Testis (tissue), 3 donors: ENCODE measurements around the gene ZNF70. TPM values are rescaled to one million over a fixed set of nuclear protein-coding genes. Genes with fewer than 3 reads are reported as not detected.
A peak's percentile ranks its signal among the peaks of the same experiment; 100 is the strongest.

Experiments used
- DNase-seq: peaks from one replicate; pipeline ENCODE4 v3.0.0-alpha.2; 2019
- H3K27ac ChIP-seq, 2 donors: fragments of 200-600 bp; sonication (generic); one replicate each; pipeline ENCODE4 v1.5.1; 2019
- H3K27me3 ChIP-seq: fragments of 200-600 bp; sonication (generic); one replicate; pipeline ENCODE4 v1.5.1; 2019
- H3K36me3 ChIP-seq: fragments of 200-600 bp; sonication (generic); one replicate; pipeline ENCODE4 v1.5.1; 2017; ENCODE audit warnings: low read depth; ENCODE audit errors: missing control alignments
- H3K4me1 ChIP-seq: fragments of 200-600 bp; sonication (generic); one replicate; pipeline ENCODE4 v1.5.1; 2019
- H3K4me3 ChIP-seq, 2 donors: fragments of 200-600 bp; sonication (generic); one replicate each; pipeline ENCODE4 v1.5.1; 2017 to 2019
- H3K9me3 ChIP-seq: fragments of 200-600 bp; sonication (generic); one replicate; pipeline ENCODE4 v1.5.1; 2017
- POLR2A ChIP-seq: fragments of 450-650 bp; IDR thresholded peaks from one replicate; pipeline ENCODE4 v1.6.1; 2017; ENCODE audit warnings: antibody characterized with exemption, mild to moderate bottlenecking, moderate library complexity
- WGBS, 2 donors: methylation state at CpG; one replicate each; pipeline ENCODE4 v1.1.5; 2018; 5-methylcytosine and 5-hydroxymethylcytosine counted together
- intact Hi-C: fragments of 100-400 bp; cut with DNase I; formaldehyde crosslinking; loops from one replicate; pipeline ENCODE4 v1.15.1; 2023; ENCODE audit warnings: low total_unique reads
- polyA plus RNA-seq: library from polyadenylated mRNA; stranded (reverse); fragments of 350-450 nt; fragmentation: Illumina TruSeq; extraction: RNeasy Lipid Tissue Mini Kit (QIAGEN cat#74804); gene quantifications from one replicate; pipeline ENCODE4 v1.2.3, GENCODE V29; 2014; ENCODE audit warnings: low read depth, low replicate concordance; ENCODE audit not compliant: insufficient read depth
- total RNA-seq, 2 donors: library from RNA; depleted of rRNA; stranded (reverse); fragments of >200 nt; gene quantifications; one replicate each; pipeline ENCODE4 v1.2.3, GENCODE V29; 2016
- TF ChIP-seq, protein P1 (sequence below), 3 experiments: fragments of 450-650 bp in 2 of 3; fragments of 200-600 bp in 1 of 3; sonication (generic) in 1 of 3; IDR thresholded peaks; one replicate each; pipeline ENCODE4 v1.5.1; 2016 to 2019; ENCODE audit warnings: antibody characterized with exemption in 3 of 3, mild to moderate bottlenecking in 2 of 3, moderate library complexity in 1 of 3

ZNF70 gene
- total and polyA plus RNA-seq, 3 donors from 2014 or later, result 2.9 to 8.7 (median 7.2) TPM

DNA sequence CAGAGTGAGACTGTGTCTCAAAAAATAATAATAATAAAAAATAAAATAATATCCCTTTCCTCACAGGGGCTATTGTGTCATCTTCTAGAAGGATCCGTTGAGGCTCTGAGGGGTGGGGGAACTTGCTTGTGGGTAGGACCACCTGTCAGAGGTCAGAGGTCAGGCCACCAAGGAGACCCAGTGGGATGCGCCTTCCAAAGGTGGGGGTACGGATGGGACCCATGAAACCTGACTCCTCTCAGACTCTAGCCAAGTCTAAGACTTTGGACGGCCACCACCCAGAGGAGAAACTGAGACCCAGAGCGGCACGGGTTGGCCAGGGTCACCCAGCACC is 21.4 kb upstream of the ZNF70 start:
- WGBS, 2 donors, result 15 to 21% methylated on average over 4 to 5 of the region's 6 CpGs
- Histone ChIP-seq H3K27me3 (no peaks in the 10 kb centered on the region), H3K4me3 (peak overlapping the region in 1 of 2 donors; percentile 51), H3K9me3 (no peaks in the 10 kb centered on the region), H3K4me1 (peaks cover 6% of the 10 kb centered on the region), H3K36me3 (no peaks in the 10 kb centered on the region), H3K27ac (no peak overlapping the region)
- DNase-seq, result no peak
- TF ChIP-seq, protein P1, sequence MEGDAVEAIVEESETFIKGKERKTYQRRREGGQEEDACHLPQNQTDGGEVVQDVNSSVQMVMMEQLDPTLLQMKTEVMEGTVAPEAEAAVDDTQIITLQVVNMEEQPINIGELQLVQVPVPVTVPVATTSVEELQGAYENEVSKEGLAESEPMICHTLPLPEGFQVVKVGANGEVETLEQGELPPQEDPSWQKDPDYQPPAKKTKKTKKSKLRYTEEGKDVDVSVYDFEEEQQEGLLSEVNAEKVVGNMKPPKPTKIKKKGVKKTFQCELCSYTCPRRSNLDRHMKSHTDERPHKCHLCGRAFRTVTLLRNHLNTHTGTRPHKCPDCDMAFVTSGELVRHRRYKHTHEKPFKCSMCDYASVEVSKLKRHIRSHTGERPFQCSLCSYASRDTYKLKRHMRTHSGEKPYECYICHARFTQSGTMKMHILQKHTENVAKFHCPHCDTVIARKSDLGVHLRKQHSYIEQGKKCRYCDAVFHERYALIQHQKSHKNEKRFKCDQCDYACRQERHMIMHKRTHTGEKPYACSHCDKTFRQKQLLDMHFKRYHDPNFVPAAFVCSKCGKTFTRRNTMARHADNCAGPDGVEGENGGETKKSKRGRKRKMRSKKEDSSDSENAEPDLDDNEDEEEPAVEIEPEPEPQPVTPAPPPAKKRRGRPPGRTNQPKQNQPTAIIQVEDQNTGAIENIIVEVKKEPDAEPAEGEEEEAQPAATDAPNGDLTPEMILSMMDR (IDR thresholded peaks at IDR 0.05), result no peak
- intact Hi-C loops, result no loop called here

DNA sequence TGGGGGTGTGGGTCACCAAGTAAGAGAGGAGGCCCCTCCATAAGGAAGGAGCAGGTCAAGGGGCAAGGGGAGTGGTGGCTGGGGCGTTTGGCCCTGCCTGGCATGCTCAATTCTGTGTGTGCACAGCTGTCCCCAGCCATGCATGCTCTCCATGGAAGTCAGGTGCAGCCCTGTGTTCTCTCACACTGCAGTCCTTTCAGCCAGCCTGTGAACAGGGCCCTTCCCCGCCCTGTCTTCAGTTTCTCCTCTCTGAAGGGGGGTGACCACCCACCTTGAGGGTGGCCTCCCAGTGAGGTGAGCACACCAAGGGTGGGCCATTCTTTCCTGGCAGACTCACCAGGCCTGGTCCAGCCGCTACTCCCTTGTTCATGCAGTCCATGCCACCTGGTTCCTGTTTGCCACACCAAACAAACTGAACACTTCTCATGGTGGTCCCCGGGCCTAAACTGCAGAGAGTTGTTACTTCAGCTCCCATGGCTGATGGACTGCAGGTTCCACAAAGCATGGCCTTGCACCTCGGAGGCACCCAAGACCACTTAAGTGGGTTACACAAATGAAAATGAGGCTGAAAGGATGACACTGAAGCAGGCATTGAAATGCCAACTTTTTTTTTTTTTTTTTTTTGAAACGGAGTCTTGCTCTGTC is 18.5 kb upstream of the ZNF70 start:
- Histone ChIP-seq H3K27ac (no peak overlapping the region), H3K36me3 (no peaks in the 10 kb centered on the region), H3K9me3 (no peaks in the 10 kb centered on the region), H3K4me3 (no peak overlapping the region), H3K4me1 (peaks cover 13% of the 10 kb centered on the region), H3K27me3 (no peaks in the 10 kb centered on the region)
- WGBS, 2 donors, result 85 to 93% methylated on average over 6 of the region's 6 CpGs
- TF ChIP-seq, protein P1 (IDR thresholded peaks at IDR 0.05), result no peak
- no peak for TF ChIP-seq POLR2A
- intact Hi-C loops, result loop anchor here (5.0 kb wide), 1 partner anchor 78 kb away; no protein-coding TSS in a partner anchor
- DNase-seq, result no peak

DNA sequence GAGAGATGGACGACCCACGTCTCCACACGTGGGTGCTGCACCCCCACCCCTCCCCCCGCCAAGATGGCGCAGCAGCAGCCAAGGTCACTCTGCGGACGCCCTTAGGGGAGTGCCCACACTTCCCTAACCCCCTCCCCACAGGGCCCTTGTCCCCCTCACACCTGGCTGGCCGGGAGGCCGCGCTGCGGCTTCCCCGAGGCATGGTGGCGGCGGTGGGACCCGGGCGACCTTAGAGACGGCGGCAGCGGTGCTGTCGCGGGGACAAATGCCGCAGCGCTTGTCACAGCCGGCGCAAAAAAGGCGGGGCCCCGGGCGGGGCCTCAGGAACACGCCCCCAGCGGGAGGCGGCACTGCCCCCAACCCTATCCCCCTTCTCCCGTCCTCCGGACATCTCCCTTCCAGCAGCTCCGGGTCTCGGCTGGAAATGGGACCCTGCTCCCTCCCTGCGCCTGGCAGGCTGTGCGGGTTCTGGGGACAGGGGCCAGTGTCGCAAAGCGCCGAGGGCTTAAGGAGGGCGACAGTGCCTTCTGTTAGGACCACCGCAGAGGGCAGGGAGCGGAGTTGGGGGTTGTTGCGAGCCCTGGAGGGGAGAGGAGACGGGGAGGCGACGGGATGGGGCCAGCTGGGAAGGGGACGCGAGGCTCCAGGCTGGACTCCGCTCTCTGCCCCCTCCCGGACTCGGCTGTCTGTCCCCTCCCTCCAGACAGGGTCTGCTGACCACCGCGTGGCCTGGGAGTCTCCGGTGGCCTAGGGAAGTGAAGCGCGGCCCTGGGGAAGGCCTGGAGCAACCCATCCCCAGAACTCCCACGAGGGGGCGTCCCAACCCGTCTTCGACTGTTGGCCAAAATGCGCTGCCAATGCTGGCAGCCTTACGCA is 17.0 kb upstream of the ZNF70 start, which contains the start of gene CHCHD10:
TSS of gene CHCHD10 (minus strand) at position 300 of the 876 bp plus-strand sequence. CDS start at position 202, 98 bp downstream.
- Histone ChIP-seq H3K4me3 (peak within 1 kb of the TSS; percentile 59 to 69), H3K27me3 (no peaks in the 10 kb centered on the region), H3K36me3 (no peaks in the 10 kb centered on the region), H3K4me1 (peaks cover 13% of the 10 kb centered on the region), H3K27ac (peak within 1 kb of the TSS; percentile 52 to 76), H3K9me3 (no peaks in the 10 kb centered on the region)
- DNase-seq, result peak; percentile 91
- TF ChIP-seq POLR2A, result no peak
- TF ChIP-seq, protein P1 (IDR thresholded peaks at IDR 0.05), result peak; percentile 74 to 80 (median 79)
- WGBS, 2 donors, result 0% methylated on average over 5 to 51 of the region's 63 CpGs
- intact Hi-C loops, result loop anchor here (5.0 kb wide), 1 partner anchor 79 kb away; no protein-coding TSS in a partner anchor

DNA sequence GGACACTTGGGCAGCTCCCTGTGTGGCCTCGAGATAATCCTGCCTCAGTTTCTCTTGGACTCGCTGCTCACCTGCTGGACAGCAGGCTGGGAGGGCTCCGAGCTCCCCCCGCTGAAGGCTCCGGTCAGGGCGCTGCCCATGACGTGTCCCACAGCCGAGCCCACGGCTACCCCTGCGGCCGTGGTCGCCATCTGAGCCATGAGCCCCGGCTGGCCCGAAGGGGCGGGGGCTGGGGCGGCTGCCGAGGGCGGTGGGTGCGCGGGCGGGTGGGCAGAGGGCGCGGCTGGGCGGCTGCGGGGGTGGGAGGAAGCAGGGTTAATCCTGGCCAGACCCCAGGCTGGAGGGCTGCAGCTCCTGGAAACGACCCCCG is 16.4 kb upstream of the ZNF70 start:
- H3K27ac ChIP-seq, result peak overlapping the region; percentile 52 to 76
- H3K36me3 ChIP-seq, result no peaks in the 10 kb centered on the region
- H3K27me3 ChIP-seq, result no peaks in the 10 kb centered on the region
- intact Hi-C loops, result loop anchor here (5.0 kb wide), 1 partner anchor 80 kb away; no protein-coding TSS in a partner anchor
- TF ChIP-seq, protein P1 (IDR thresholded peaks at IDR 0.05), result no peak
- TF ChIP-seq POLR2A, result no peak
- H3K4me1 ChIP-seq, result peaks cover 10% of the 10 kb centered on the region
- H3K4me3 ChIP-seq, result peak overlapping the region; percentile 59 to 69
- 10% methylated on average over 17 of the region's 27 CpGs; no CpG with 5 or more reads in 1 of the 2 donors for WGBS, 2 donors
- DNase-seq, result no peak
- no peaks in the 10 kb centered on the region for H3K9me3 ChIP-seq
